AG20443 (cell line): Measurements from ENCODE around the gene TADA1.

Experiments used
- DNase-seq: peaks from one replicate; pipeline ENCODE4 v3.0.0; 2012; ENCODE audit warnings: low spot score, mixed read lengths

The TADA1 gene

GRCh38 chr1:166875734-166876539 lies at the start of gene TADA1:
Gene TADA1, minus strand, starts transcription at chr1:166876264. Its CDS starts 31 bp downstream, at chr1:166876233.
- peak; percentile 97 for DNase-seq

DNA sequence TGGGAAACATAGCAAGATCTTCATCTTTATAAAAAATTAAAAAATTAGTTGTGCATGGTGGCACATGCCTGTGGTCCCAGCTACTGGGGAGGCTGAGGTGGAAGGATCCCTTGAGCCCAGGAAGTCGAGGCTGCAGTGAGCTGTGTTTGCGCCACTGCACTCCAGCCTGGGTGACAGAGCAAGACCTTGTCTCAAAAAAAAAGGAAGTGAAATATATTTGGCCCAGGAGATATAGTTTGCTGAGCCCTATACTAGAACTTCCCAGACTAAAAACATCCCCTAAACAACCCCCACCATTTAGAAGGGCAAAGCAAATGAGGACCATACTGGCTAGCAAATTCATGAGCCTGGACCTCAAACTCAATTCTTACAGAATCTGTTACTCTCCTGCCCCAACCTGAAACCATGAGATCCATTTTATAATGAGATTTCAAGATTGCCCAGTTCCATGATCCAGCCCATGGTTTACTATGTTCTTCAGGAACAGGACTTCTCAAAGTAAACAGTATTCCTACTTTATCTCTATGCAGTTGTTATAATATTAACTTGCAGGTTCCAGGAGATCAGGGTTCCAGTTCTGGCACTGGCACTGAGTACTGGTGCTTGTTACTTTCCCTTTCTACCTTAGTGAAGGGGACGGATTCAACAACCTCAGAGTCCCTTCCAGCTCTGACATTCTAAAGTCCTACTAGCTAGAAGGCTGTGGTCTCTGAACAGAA lies 48.9 kb upstream of the TADA1 start:
- no peak for DNase-seq

GRCh38 chr1:166920561-166921475 lies 44.8 kb upstream of the TADA1 start:
- DNase-seq = peak; percentile 44

DNA sequence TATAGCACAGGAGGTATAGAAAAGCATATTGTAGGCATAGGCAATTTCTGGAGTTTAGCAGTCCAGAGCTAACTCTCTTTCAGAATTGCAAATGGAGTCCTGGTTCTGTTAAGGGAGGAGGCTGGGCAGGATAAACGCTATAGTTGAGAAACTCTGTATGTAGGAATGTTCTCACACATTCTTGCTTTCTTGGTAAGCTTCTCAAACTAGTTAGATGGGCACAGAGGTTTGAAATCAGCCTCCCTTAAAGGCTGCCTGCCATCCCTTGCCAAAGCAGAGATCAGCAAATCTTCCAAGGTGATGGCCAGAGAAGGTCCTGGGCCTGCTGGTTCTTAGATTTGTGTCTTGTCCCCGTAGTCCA lies 42.9 kb upstream of the TADA1 start:
- DNase-seq = no peak

GRCh38 chr1:166918088-166918955 lies 42.3 kb upstream of the TADA1 start:
- no peak for DNase-seq

GRCh38 chr1:166915941-166916340 lies 39.9 kb upstream of the TADA1 start:
- DNase-seq = no peak

DNA sequence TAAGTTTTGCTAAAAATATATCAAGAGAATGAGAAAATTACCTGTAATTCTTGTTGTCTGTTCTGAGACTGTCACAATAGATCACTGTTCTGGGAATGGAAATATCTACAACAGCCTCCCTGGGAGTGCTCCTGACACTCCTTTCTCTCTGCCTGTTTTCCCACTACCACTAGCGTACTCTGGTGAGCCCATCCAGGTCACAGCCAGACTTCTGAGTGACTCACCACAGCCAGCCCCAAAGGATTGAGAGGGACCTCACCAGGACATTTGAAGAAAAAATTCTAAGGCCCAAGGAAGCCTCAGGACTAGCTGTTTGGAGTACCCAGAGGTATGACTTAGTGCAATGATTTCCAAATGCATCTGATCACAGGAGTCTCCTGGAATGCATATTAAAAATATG lies 39.0 kb upstream of the TADA1 start:
- DNase-seq = no peak

GRCh38 chr1:166914111-166914510 lies 38.0 kb upstream of the TADA1 start:
- no peak for DNase-seq

GRCh38 chr1:166911624-166912023 lies 35.6 kb upstream of the TADA1 start:
- DNase-seq = no peak

- peak; percentile 51 for DNase-seq
Measured at GRCh38 chr1:166910396-166910994, 34.4 kb upstream of the TADA1 start.

- no peak for DNase-seq
Measured at GRCh38 chr1:166908942-166909341, 32.9 kb upstream of the TADA1 start.

GRCh38 chr1:166907763-166908162 lies 31.7 kb upstream of the TADA1 start:
- DNase-seq = no peak

DNA sequence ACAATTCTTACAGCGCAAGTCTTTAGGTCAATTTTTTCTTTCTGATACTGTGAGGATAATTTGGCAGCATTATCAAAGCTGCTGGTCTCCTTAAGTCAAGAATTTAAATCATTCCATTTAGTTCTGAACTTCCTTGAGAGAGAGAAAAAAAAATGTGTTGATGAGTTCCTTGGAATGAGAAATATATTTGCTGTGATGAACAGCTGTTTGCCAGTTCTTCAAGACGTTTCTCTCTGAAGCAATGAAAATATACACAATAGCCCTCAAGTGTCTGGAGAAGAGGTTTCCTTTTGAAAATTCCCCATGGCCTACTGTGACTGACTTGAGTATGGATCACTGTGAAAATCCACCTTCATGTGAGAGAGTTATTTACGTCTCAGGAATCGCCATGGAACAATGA lies 31.0 kb upstream of the TADA1 start:
- DNase-seq = no peak

DNA sequence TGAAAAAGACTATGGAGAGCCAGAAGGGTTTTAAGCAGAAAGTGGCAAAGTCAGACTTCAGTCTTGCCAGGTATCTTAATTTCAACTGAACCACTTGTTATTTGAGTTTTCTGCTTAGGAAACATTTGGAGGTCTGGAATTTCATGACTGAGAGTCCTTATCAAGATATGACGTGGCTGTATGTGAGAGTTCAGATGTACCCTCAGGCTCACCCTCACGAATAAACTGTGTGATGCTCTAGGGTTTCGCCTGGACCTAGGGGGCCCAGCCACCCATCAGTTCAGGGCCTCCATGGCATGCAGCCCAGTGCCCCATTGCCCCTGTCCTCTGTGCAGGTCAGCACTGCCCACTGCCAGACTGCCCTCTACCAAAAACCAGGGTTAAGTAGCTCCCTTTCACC lies 30.6 kb upstream of the TADA1 start:
- DNase-seq = no peak

GRCh38 chr1:166905900-166906299 lies 29.8 kb upstream of the TADA1 start:
- peak; percentile 27 for DNase-seq

- peak; percentile 27 for DNase-seq
Measured at GRCh38 chr1:166905136-166905535, 29.1 kb upstream of the TADA1 start.

DNA sequence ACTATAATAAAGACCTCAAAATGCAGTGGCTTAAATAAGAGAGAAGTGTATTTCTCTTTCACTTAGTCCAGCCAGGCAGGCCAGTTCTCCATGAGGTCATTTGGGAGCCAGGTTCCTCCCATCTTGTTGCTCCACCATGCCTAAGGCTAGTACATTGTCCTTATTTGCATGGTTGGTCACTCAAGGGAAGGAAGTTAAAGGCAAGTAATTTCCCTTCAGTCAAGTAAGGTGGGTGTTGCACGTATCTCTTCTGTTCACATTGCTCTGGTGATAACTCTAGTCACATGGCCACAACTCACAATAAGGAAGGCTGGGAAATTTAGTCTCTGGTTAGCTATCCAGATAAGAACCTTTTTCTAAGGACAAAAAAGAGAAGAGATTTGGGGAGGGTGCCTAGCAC lies 27.2 kb upstream of the TADA1 start:
- no peak for DNase-seq

DNA sequence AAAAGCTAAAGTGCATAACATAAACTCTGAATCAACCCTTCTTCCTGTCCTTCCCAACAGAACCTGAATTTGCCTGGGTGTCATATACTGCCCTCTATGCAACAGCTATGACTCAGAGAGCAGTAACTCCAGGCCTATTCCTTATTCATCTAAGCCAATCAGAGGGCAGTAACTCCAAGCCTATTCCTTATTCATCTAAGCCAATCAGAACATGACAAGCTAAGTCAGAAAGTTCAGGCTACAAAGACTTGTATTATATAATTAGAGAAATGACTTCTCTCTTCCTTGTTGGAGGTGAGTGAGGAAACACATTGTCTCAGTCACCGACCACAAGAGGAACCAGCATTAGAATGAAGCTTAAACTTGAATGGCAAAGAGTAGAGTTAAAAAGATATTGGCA lies 26.2 kb upstream of the TADA1 start:
- no peak for DNase-seq

GRCh38 chr1:166900987-166901386 lies 24.9 kb upstream of the TADA1 start:
- no peak for DNase-seq

- DNase-seq = no peak
Measured at GRCh38 chr1:166899769-166900168, 23.7 kb upstream of the TADA1 start.

DNA sequence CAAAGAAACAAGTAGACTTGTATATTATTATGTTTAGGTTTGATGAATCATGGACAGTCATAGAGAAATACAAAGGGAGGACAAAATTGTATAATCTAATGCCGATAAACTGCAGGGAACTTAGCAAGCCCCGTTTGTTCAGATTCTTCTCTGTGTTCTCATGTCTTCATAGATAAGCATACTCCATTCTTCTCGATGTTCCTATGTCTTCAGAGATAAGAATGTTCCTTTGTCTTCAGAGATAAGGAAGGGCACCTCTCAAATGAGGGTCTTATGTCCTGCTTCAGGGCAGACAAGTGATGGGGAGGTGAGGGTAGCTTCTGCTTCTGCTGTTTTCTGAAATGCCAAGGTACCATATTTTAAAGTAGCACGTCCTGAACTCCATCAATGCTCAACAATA lies 19.7 kb upstream of the TADA1 start:
- DNase-seq = no peak
